Fibroblast of lung (primary cell): Measurements from ENCODE around the gene RFX2.

Experiments
- CTCF ChIP-seq, 2 donors: IDR thresholded peaks in 1 of 2; conservative IDR thresholded peaks in 1 of 2; 1 replicate in 1 of 2; 2 replicates in 1 of 2; pipeline ENCODE4 v1.5.1; 2011 to 2012; ENCODE audit warnings: low read length in 2 of 2, control low read depth in 1 of 2, inconsistent platforms in 1 of 2, low read depth in 1 of 2, mild to moderate bottlenecking in 1 of 2
- EZH2 ChIP-seq: IDR thresholded peaks from 2 replicates; pipeline ENCODE4 v1.5.1; 2012; ENCODE audit warnings: low read length, control low read depth, mild to moderate bottlenecking; ENCODE audit errors: missing control alignments

- TF ChIP-seq CTCF (conservative IDR thresholded peaks at IDR 0.05 in 1 of 2, IDR thresholded peaks at IDR 0.05 in 1 of 2; ENCODE audit: low read depth in 1 of 2, low read length in 2 of 2) (no peak), EZH2 (no peak)
These were observed 25.5 kb downstream of the RFX2 start for GRCh38 chr19:6084821-6085220.
